Body of pancreas (tissue), 4 donors: ENCODE data around the gene KRTAP29-1.

Source experiments
- CTCF ChIP-seq, 7 experiments: fragments of 450-650 bp in 4 of 7; fragments of 200-600 bp in 3 of 7; sonication (generic) in 3 of 7; IDR thresholded peaks; one replicate each; pipeline ENCODE4 v1.5.1; 2016 to 2019; ENCODE audit warnings: antibody characterized with exemption in 7 of 7
- POLR2A ChIP-seq, 3 donors: fragments of 450-650 bp; IDR thresholded peaks; one replicate each; pipeline ENCODE4 v1.6.1; 2016; ENCODE audit warnings: antibody characterized with exemption in 3 of 3, mild to moderate bottlenecking in 2 of 3

DNA sequence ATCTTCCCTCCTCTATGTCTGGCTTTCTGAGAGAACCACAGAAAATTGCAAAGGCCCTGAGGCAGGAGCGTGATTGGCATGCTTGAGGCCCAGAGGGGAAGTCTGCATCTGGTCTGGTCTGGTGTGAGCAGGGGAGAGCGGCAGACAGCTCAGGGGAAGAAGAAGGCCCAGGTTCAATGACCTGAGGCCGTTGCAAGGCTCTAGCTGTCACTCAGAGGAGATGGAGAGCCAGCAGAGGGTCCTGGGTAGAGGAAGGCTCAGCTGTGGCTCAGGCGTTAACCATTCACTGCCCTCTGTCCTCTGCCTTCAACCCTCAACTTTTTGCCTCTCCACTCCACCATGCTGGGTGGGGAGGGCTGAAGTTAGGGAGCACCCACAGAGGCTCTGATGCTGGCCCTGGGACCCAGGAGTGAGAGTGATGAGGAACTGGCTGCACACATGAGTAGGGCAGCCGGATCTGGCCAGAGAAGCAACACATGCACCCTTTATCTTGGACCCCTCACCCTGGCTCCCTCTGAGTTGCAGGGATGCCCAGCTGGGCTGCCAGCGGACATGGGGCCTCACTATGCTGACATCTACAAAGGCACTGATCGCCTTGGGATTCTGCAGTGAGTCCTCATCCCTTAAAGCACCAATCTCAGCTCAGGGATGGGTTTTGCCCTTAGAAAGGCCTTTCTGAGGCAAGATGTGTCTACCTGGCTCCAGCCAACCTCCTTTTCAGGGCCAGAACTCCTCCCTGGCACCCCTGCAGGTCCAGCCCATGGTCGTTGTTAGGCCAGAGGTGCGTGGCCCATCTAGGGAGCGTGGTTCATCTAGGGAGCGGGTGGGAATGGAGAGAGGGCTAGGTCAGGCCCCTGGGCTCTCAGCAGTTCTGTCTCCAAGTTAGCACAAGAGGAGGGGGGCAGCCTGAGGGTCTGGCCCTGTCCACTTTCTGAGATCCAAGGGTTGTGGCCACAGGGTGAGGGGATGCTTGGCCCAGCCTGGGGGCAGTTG, 20.5 kb upstream of the KRTAP29-1 start:
- no peak for TF ChIP-seq CTCF (IDR thresholded peaks at IDR 0.05)
- no peak for TF ChIP-seq POLR2A (IDR thresholded peaks at IDR 0.05)
